ENCODE measurements around the gene SLC4A1AP. TPM values are rescaled to one million over a fixed set of nuclear protein-coding genes. Genes with fewer than 3 reads are reported as not detected.

Gene SLC4A1AP
- total RNA-seq, 4 donors from 2014 or later: 16.7 to 22.8 (median 20.1) TPM

GRCh38 chr2:27690052-27690451, 26.4 kb downstream of the SLC4A1AP start:
- Histone ChIP-seq H3K4me1 (no peaks in the 10 kb centered on the region), H3K4me3 (no peak overlapping the region), H3K9me3 (no peaks in the 10 kb centered on the region), H3K27me3 (no peaks in the 10 kb centered on the region), H3K27ac (replicated peaks in 1 of 4) (no peak overlapping the region), H3K36me3 (peaks cover 34 to 97% (median 65%) of the 10 kb centered on the region in 4 donors)
- no peak for TF ChIP-seq EP300 (IDR thresholded peaks at IDR 0.05)
- no peak for TF ChIP-seq POLR2AphosphoS5 (IDR thresholded peaks at IDR 0.05)
- no peak for TF ChIP-seq POLR2A (IDR thresholded peaks at IDR 0.05; ENCODE audit: low read depth)
- TF ChIP-seq CTCF (IDR thresholded peaks at IDR 0.05): no peak
- intact Hi-C loops (cut with DNase I): no loop called here
- DNase-seq (ENCODE audit: extremely low spot score): no peak

GRCh38 chr2:27697660-27698059, 34.0 kb downstream of the SLC4A1AP start:
- 76% methylated on average over 1 of the region's 1 CpG for WGBS
- TF ChIP-seq CTCF (IDR thresholded peaks at IDR 0.05) (no peak), POLR2A (IDR thresholded peaks at IDR 0.05; ENCODE audit: low read depth) (no peak), POLR2AphosphoS5 (IDR thresholded peaks at IDR 0.05) (no peak), EP300 (IDR thresholded peaks at IDR 0.05) (no peak)
- peaks cover 23 to 55% (median 40%) of the 10 kb centered on the region in 4 donors for H3K36me3 ChIP-seq
- intact Hi-C loops (cut with DNase I): no loop called here
- H3K27ac ChIP-seq (replicated peaks in 1 of 4): no peak overlapping the region
- no peak overlapping the region for H3K4me3 ChIP-seq
- no peaks in the 10 kb centered on the region for H3K9me3 ChIP-seq
- no peak for DNase-seq (ENCODE audit: extremely low spot score)
- no peaks in the 10 kb centered on the region for H3K4me1 ChIP-seq
- H3K27me3 ChIP-seq: no peaks in the 10 kb centered on the region

- TF ChIP-seq EP300 (IDR thresholded peaks at IDR 0.05) (no peak), POLR2AphosphoS5 (IDR thresholded peaks at IDR 0.05) (no peak), CTCF (IDR thresholded peaks at IDR 0.05) (no peak), POLR2A (IDR thresholded peaks at IDR 0.05; ENCODE audit: low read depth) (no peak)
- Histone ChIP-seq H3K4me3 (no peak overlapping the region), H3K9me3 (no peaks in the 10 kb centered on the region), H3K27ac (replicated peaks in 1 of 4) (no peak overlapping the region), H3K36me3 (peaks cover under 1 to 15% (median 7%) of the 10 kb centered on the region in 4 donors), H3K27me3 (no peaks in the 10 kb centered on the region), H3K4me1 (peaks cover 23 to 34% (median 27%) of the 10 kb centered on the region in 4 donors)
- WGBS: 61% methylated on average over 5 of the region's 5 CpGs
- DNase-seq (ENCODE audit: extremely low spot score): no peak
- intact Hi-C loops (cut with DNase I): loop anchor here (2.0 to 10.0 kb wide), 2 partner anchors 123 to 751 kb away; no protein-coding TSS in a partner anchor
Observed at GRCh38 chr2:27701676-27702075, 38.0 kb downstream of the SLC4A1AP start.

- 93% methylated on average over 1 of the region's 1 CpG for WGBS
- no peak for DNase-seq (ENCODE audit: extremely low spot score)
- intact Hi-C loops (cut with DNase I): loop anchor here (2.0 to 10.0 kb wide), 2 partner anchors 122 to 750 kb away; no protein-coding TSS in a partner anchor
Observed at GRCh38 chr2:27702302-27702701, 38.6 kb downstream of the SLC4A1AP start.

More at GRCh38 chr2:27702302-27702701, 38.6 kb downstream of the SLC4A1AP start:
- H3K9me3 ChIP-seq: no peaks in the 10 kb centered on the region
- no peak for TF ChIP-seq CTCF (IDR thresholded peaks at IDR 0.05)
- TF ChIP-seq POLR2AphosphoS5 (IDR thresholded peaks at IDR 0.05): no peak
- TF ChIP-seq EP300 (IDR thresholded peaks at IDR 0.05): no peak
- TF ChIP-seq POLR2A (IDR thresholded peaks at IDR 0.05; ENCODE audit: low read depth): no peak
- no peak overlapping the region for H3K4me3 ChIP-seq
- H3K4me1 ChIP-seq: peaks cover 29 to 40% (median 34%) of the 10 kb centered on the region in 4 donors
- no peaks in the 10 kb centered on the region for H3K27me3 ChIP-seq
- peaks cover 0 to 15% (median 4%) of the 10 kb centered on the region in 4 donors for H3K36me3 ChIP-seq
- H3K27ac ChIP-seq (replicated peaks in 1 of 4): no peak overlapping the region

Data from esophagus muscularis mucosa (tissue), 4 donors.